SHP77 (cell line): Measurements from ENCODE around the gene CAPRIN2.
A peak's percentile ranks its signal among the peaks of the same experiment; 100 is the strongest.

ENCODE experiments used
- DNase-seq, 2 experiments: peaks; one replicate each; lab custom pipeline; 2025; lab: John Stamatoyannopoulos, UW

CAPRIN2 gene

DNA sequence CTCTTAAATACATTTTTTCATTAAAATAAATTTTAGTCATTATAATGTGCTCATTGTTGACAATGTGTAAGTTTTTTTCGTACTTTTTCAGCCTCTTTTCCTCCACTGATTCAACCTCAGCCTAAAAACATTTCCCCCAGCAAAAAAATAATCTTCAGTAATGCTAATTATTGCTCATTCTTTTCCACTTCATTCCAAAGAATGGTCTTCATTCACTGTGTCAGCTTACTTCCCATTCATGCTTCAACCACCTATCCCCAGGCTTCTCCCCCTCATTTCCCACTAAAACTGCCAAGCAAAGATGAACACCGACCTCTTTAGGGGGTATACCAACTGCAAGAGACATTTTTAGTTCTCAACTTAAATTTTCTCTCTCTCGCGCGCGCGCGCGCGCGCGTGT, 56.4 kb downstream of the CAPRIN2 start:
- DNase-seq = no peak

DNA sequence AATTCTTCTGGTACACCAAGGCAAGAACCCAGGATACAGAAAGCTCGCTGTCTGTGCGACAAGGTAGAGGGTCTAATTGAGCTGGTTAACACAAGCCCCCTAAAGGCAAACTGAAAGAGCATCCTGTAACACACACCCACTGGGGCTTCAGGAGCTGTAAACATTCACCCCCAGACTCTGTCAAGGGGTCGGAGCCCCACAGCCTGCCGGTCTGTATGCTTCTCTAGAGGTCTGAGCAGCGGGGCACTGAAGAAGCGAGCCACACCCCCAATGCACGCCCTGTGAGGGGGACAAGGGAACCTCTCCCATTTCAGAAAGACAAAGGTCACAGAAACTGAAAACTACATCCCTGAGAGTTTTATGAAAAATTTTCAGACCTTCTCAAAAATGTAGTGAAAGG, 57.8 kb downstream of the CAPRIN2 start:
- no peak for DNase-seq

DNA sequence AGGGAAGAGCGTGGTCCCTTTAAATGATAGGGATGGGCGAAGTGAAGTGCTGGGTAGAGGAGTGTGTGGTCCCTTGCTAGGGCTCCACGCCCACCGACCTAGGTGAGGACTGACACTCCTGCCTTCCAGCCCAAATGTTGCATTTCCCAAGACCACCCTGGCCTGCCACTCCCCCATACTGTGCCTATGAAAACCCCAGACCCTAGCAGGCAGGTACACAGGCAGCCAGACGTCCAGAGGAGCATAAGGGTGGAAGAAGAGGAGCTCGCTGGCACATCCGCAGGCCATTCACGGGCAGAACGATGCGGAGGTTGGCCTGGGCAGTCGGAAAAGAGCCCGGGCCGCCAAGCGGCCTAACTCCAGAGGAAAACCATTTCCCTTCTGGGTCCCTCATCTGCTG, 58.3 kb downstream of the CAPRIN2 start:
- peak in 1 of 2 experiments; percentile 7 for DNase-seq

DNA sequence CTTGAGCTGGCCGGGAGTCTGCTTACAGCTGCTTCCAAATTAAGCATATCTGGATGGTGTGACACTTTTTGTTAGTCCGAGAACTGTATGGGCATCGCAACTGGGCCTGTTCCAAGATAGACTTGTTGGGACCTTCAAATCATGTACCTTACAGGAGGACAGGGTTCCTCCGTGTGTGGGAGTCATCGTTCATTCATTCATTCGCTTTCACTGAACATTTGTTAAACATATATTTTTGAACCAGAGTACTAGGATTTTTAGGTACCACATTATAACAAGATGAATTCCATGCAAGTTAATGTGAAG, 58.7 kb downstream of the CAPRIN2 start:
- DNase-seq = no peak

DNA sequence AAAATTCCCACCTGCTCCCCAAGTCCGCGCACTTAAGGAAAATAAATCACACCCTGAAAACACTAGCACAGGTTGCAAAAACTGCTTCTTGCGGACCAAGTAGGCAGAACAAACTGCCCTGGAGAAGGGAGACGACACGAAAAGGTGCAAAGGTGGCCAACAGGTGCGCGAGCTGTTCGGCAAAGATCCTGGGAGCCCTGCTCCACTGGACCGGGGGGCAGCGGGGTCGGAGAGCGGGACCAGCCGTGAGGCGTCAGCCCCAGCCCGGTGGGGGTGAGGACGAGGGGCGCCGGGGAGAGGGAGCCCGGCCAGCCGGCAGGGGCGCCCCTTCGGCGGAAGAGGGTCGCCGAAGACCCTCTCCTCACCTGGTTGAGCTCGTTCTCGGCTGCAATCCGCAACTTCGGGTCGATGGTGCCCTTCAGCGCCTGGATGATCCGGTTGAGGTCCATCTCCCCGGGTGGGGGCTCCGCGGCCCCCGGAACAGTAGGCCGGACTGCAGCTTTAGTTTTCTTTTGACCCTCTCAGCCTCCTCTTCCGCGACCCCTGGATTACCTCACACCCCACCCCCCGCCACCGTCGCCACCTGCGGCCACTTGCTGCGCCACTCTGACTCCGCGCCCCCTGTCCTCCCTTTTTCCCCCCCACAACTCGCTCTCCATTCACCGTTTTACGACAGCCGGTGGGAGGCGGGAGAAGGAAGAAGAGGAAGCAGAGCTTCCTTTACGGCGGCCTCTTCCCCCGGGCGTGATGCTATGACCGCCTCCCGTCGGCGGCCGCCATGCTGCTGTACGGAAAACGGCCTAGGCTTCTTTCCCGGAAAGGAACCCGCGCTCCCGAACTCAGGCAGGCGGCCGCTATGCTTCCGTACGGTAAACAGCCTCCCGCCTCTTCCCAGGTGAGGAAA, 59.3 kb downstream of the CAPRIN2 start, which contains the start of gene IPO8:
TSS of gene IPO8 (minus strand) at position 671 of the 904 bp plus-strand sequence. CDS start at position 449, 222 bp downstream.
- DNase-seq = peak; percentile 99

DNA sequence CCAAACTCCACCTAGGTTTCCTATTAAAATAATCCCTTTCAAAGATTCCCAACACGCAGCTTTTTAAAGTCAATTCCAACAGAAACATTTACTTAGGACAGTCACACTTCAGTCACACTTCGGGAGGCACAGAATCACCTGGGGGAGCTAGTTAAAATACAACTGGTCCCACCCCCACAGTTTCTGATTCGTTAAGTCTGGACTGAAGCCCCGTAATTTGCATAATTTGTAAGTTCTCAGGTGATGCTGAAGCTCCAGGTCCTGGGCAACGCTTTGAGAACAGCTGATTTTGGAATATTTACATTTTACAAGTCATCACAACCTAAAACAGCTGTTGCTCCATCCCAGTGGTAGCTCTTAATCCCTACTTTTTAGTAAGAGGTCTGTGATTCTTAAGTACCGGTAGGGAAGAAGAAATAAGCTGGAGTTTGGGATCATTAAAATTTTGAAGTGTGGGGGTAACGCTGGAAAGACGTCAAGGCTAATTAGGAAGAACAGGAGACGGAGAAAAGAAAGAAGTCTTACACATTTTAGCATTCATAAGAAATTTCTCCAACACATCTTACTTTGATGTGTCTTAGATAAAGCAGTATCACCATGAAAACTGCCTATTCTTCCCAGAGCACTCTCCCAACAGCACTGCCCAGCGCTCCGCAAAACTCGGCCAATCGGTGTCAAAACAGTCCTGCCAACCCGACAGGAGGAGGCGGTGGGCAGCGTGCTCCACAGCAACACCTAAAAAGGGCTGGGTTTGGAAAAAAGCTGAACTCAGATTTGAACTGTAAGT, 60.1 kb downstream of the CAPRIN2 start:
- peak; percentile 57 to 83 for DNase-seq

DNA sequence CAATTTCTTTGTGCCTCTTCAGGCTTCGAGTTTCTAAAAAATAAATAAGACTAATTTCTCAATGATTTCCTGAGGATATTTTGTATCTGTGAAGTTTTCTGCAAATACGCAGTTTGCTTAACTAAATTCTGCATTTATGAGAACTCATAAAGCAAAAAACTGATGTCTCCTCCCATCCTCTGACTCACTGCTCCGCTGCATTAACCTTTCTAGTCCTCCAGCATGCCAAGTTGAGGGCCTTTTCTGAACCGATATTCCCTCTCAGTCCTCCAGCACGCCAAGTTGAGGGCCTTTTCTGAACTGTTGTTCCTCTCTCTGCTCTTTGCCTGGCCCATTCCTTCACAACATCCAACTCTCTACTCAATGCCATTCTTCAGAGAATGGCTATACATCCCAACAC, 62.3 kb downstream of the CAPRIN2 start:
- peak; percentile 31 to 49 for DNase-seq

DNA sequence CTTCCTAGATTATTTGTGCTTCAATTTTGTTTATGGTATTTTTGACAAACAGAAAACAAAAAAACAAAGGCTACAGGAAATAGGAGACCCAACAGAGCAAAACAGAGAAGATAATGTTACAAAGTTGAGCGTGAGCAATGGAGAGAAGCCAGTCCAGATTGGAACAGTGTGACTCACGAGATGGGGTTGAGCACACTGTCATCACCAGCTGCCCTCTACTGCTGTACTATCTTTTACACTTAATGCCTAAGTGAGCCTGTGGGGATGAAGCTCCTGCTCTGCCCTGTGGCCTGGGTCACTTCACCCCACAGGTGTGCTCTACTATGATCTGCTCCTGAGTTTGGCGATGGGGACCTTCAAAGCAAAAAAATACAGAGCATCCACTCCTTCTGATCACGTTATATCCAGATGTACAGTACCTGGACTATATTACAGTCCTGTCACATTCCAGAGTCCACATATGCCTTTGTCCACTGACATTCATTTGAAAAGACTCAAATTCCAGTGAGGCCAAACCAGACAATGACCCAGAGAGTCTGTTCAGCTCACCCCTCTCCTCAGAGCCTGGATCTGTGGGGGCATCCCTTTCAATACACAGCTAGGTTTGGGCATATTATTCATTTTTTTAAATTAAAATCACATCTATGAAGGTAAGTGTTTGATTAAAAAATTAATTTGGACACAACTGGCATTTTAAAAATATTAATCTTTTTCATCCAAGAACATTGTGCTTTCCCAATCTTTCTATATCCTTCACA, 63.5 kb downstream of the CAPRIN2 start:
- peak; percentile 54 to 82 for DNase-seq

DNA sequence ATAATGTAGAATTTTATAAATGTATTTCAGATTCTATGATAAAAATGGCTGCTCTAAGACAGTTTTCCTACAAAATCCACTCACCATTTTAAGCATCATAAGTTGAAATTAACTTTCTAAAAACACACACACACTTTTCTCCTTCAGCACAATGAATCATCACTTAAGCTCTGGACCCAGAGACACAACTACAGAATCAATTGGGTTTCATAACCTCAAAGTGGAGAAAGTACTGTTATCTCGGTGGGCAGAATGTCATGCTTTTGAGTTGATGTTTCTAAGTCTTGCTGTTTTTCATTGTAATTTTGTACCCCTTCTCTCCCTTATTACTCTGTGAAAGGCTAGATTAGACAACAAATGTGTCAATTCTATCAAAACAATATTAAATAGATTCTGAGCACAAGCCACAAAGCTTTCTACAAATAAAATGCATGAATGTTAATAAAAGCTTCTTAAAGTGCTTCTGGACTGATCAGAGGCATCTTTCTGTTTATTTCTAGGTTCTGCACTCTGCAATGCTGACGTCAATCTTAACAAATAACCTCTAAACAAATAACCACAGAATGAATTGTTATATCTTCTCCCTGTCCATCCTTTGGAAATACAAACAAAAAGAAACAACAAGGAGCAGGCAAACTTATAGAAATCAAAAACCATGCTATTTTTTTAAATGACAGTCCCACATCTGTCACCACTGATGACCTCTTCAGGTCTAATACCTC, 67.3 kb downstream of the CAPRIN2 start:
- no peak for DNase-seq

DNA sequence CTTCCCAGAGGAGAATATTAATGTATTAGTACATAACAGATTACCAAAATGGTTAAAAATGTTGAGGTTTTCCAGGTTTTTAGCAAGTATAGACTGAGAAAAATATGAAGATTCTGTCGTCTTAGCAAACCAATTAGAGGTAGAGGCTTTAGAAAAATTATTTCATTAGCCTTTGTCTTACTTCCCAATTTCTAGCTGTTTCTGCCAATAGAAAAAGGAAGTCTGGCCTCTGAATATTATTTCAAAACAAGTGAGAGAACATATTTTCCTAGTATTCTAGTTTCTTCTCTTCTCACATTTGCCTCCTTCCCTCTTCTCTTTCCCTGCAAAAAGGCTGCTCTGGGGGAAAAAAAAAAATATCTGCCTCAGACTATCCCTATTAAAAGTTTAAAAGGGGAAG, 75.5 kb downstream of the CAPRIN2 start:
- no peak for DNase-seq

DNA sequence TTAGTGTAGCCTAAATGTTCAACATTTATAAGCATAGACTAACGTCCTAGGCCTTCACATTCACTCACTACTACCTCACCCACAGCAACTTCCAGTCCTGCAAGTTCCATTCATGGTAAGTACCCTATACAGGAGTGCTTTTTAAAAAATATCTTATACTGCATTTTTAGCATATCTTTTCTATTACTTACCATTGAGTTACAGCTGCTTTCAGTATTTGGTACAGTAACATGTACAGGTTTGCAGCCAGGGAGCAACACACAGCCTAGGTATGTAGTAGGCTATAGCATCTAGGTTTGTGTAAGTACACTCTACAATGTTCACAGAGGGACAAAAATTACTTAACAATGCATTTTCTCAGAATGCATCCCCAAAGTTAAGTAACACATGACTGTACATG, 76.5 kb downstream of the CAPRIN2 start:
- no peak for DNase-seq

DNA sequence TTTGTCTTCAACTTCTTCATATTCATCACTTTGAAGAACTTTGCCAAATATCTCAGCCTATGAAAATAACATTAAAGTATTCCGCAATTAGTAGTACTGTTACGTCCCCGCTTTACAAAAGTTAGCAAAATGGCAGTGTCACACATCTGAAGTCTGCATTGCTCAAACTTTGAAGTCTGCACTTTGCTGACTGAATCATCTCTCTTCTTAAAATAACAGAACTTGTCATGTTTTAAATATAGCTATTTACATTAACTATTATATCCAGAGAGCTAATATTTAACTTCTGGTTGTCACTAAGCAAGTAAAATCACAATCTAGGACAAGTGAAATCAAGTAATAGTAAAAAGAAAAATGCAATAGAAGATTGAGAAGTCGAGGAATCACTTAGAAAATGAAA, 93.5 kb downstream of the CAPRIN2 start:
- DNase-seq = no peak
